Loucy (cell line): ENCODE measurements around the gene IL1RAPL2.

Source experiments
- EZH2phosphoT487 ChIP-seq: fragments of 200-600 bp; IDR thresholded peaks from 2 replicates; pipeline ENCODE4 v1.6.1; 2018; ENCODE audit warnings: antibody characterized with exemption, mild to moderate bottlenecking, moderate library complexity, borderline replicate concordance
- TF ChIP-seq, protein P1 (sequence below): fragments of 200-600 bp; sonication (generic); conservative IDR thresholded peaks from 2 replicates; pipeline ENCODE4 v1.5.1; 2014; ENCODE audit warnings: mild to moderate bottlenecking, antibody characterized with exemption, low read length

DNA sequence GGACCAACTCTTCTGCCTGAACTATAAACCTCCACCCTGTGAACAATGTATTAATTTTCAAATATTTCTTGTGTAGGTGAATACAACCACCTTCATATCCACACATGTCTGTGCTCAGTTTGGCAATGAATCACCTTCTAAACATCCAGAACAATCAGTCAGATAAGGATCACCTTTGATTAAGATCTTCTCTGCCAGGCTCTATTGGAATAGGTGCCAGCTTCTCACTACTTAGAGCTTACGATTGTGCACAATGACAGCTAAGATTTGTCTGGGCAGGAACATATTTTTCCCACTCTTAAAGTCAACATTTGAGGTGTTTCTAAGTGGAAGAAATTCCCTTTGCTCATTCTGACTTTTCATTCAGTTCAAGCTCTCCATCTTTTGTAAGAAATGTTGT is 237.2 kb downstream of the IL1RAPL2 start:
- TF ChIP-seq, protein P1, sequence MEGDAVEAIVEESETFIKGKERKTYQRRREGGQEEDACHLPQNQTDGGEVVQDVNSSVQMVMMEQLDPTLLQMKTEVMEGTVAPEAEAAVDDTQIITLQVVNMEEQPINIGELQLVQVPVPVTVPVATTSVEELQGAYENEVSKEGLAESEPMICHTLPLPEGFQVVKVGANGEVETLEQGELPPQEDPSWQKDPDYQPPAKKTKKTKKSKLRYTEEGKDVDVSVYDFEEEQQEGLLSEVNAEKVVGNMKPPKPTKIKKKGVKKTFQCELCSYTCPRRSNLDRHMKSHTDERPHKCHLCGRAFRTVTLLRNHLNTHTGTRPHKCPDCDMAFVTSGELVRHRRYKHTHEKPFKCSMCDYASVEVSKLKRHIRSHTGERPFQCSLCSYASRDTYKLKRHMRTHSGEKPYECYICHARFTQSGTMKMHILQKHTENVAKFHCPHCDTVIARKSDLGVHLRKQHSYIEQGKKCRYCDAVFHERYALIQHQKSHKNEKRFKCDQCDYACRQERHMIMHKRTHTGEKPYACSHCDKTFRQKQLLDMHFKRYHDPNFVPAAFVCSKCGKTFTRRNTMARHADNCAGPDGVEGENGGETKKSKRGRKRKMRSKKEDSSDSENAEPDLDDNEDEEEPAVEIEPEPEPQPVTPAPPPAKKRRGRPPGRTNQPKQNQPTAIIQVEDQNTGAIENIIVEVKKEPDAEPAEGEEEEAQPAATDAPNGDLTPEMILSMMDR, result no peak
- no peak for TF ChIP-seq EZH2phosphoT487
